ENCODE measurements around the gene PARVA.

PARVA gene

GRCh38 chr11:12565406-12565805 lies 188.0 kb downstream of the PARVA start:
- FAIRE-seq: no peak

DNA sequence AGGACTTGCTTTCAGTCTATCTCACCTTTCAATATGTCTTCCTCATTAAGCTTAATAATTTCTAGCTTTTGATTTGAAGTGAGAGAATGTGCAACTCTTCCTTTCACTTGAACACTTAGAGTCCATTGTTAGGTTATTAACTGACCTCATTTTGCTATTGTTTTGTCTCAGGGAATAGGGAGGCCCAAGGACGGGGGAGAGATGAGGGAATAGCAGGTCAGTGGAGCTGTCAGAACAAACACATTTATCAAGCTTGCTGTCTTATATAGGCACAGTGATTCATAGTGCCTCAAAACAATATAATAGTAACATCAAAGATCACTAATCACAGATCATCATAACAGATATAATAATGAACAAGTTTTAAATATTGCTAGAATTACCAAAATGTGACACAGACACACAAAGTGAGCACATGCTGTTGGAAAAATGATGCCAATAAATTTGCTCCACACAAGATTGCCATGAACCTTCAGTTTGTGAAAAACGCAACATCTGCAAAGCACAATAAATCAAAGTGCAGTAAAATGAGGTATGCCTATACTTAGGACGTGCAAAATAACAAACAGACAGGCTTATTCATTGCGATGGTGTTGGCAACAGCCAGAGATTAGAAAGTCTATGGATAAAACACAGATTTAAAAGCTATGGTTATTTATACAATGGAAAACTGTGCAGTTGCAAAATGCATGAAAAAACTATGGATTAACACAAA lies 190.5 kb downstream of the PARVA start:
- FAIRE-seq: peak; percentile 41

DNA sequence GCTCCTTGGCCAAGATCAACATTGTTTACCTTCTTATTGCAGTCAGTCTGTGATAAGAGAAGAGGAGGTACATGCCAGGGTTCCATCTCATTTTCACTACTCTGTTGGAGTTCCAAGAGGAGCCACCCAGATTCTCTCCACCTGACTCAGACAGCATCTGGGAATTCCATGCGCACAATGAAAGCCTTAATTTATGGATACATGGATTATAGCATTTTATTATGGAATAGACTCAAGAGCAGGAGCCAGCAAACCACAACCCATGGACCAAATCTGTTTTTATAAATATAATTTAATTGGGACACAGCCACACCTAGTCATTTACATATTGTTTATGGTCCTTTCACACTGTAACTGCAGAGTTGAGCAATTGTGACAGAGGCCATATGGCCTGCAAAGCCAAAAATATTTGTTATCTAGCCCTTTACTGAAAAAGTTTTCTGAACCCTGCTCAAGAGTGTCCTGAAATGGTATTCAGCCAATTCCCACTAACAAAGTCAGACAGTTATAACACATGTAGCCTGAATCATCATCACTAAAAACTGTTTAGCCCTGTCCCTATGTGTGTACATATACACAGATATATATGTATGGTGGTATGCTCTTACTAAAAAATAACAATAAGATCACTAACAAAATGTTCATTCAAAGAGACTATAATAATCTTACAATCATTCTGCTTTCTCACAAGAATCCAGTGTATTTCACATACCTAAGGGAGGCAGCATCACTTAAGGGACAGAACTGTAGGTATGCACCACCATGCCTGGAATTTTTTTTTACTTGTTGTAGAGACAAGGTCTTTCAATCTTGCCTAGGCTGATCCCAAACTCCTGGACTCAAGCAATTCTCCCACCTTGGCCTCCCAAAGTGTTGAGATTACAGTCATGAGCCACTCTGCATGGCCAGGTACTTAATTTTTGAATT lies 192.4 kb downstream of the PARVA start:
- no peak for FAIRE-seq

- no peak for FAIRE-seq
Measured at GRCh38 chr11:12573707-12574485, 196.5 kb downstream of the PARVA start.

- FAIRE-seq: no peak
Measured at GRCh38 chr11:12577725-12578644, 200.6 kb downstream of the PARVA start.

- peak; percentile 88 for FAIRE-seq
Measured at GRCh38 chr11:12581416-12581815, 204.0 kb downstream of the PARVA start.

- FAIRE-seq: peak; percentile 76
Measured at GRCh38 chr11:12581923-12582322, 204.6 kb downstream of the PARVA start.

All from islet of Langerhans (tissue), 1 donor.